DMS 273 (cell line): Measurements from ENCODE around the gene DOHH.
"Not testable (repeated sequence)": the region's sequence is repeated elsewhere in the genome, so short reads cannot be mapped to it uniquely, and the experiment has no call there.

ENCODE experiments used
- DNase-seq: peaks from one replicate; lab custom pipeline; 2025; ENCODE audit not compliant: unreplicated experiment; lab: John Stamatoyannopoulos, UW

Gene DOHH

GRCh38 chr19:3462991-3463713, 37.3 kb downstream of the DOHH start:
- no peak for DNase-seq

GRCh38 chr19:3459965-3460582, 40.4 kb downstream of the DOHH start:
- DNase-seq = no peak

- DNase-seq = peak; percentile 53
Observed at GRCh38 chr19:3459089-3459881, 41.2 kb downstream of the DOHH start.

- DNase-seq = no peak
Observed at GRCh38 chr19:3458229-3459088, 42.0 kb downstream of the DOHH start.

GRCh38 chr19:3457528-3458228, 42.8 kb downstream of the DOHH start:
- no peak for DNase-seq

GRCh38 chr19:3456925-3457527, 43.4 kb downstream of the DOHH start:
- DNase-seq = no peak

GRCh38 chr19:3455960-3456601, 44.4 kb downstream of the DOHH start:
- DNase-seq = no peak

- DNase-seq = no peak
Observed at GRCh38 chr19:3455393-3455955, 45.0 kb downstream of the DOHH start.

GRCh38 chr19:3454656-3455392, 45.6 kb downstream of the DOHH start:
- no peak for DNase-seq

- DNase-seq = no peak
Observed at GRCh38 chr19:3453840-3454239, 46.6 kb downstream of the DOHH start.

- not testable (repeated sequence) for DNase-seq
Observed at GRCh38 chr19:3452942-3453214, 47.6 kb downstream of the DOHH start.

- DNase-seq = no peak
Observed at GRCh38 chr19:3452171-3452941, 48.1 kb downstream of the DOHH start.

- no peak for DNase-seq
Observed at GRCh38 chr19:3451451-3451866, 49.0 kb downstream of the DOHH start.

GRCh38 chr19:3450796-3451411, 49.6 kb downstream of the DOHH start:
- DNase-seq = peak; percentile 55

GRCh38 chr19:3448616-3449334, 51.7 kb downstream of the DOHH start:
- DNase-seq = no peak

GRCh38 chr19:3446657-3447056, 53.8 kb downstream of the DOHH start:
- not testable (repeated sequence) for DNase-seq

GRCh38 chr19:3444695-3445234, 55.7 kb downstream of the DOHH start:
- no peak for DNase-seq
